Kidney epithelial cell (primary cell): ENCODE results near the gene RPS6KA1. TPM values are rescaled to one million over a fixed set of nuclear protein-coding genes. Genes with fewer than 3 reads are reported as not detected.

Experiments used
- DNase-seq: peaks from one replicate; pipeline ENCODE4 v3.0.0-alpha.2; 2010; ENCODE audit warnings: low read depth
- H3K27me3 ChIP-seq: 2 replicates; pipeline ENCODE4 v1.6.0; 2011; ENCODE audit warnings: low read length; ENCODE audit not compliant: control insufficient read depth, insufficient read depth
- H3K36me3 ChIP-seq: 2 replicates; pipeline ENCODE4 v1.5.1; 2011; ENCODE audit warnings: low read length; ENCODE audit not compliant: control insufficient read depth, insufficient read depth
- H3K4me3 ChIP-seq: 2 replicates; pipeline ENCODE4 v1.5.1; 2011; ENCODE audit warnings: low read depth, mild to moderate bottlenecking, control low read depth, low read length
- total RNA-seq: library from RNA; depleted of rRNA; stranded (reverse); fragments of >200 nt; gene quantifications from 2 replicates; pipeline ENCODE4 v1.2.3, GENCODE V29; 2015
- TF ChIP-seq, protein P1 (sequence below): IDR thresholded peaks from 2 replicates; pipeline ENCODE4 v1.5.1; 2011; ENCODE audit warnings: mild to moderate bottlenecking, moderate library complexity, low read length, control low read depth, inconsistent platforms; ENCODE audit not compliant: insufficient read depth, poor library complexity, severe bottlenecking

The RPS6KA1 gene
- total RNA-seq, 1 donor from 2014 or later: 48.1 TPM

DNA sequence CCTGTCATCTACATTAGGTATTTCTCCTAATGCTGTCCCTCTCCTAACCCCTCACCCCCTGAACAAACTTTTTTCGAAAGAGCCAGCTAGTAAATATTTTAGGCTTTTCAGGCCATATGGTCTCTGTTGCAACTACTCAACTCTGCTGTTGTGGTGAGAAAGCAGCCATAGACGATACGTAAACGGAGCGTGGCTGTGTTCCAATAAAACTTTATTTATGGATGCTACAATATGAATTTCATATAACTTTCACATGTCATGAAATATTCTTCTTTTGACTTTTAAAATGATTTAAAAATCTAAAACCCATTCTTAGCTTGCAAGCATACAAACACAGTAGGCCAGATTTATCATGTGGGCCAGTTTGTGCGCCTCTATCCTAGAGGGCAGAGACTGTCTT lies 11.2 kb upstream of the RPS6KA1 start:
- DNase-seq: no peak
- Histone ChIP-seq H3K36me3 (no peaks in the 10 kb centered on the region), H3K4me3 (no peak overlapping the region), H3K27me3 (no peaks in the 10 kb centered on the region)
- TF ChIP-seq, protein P1, sequence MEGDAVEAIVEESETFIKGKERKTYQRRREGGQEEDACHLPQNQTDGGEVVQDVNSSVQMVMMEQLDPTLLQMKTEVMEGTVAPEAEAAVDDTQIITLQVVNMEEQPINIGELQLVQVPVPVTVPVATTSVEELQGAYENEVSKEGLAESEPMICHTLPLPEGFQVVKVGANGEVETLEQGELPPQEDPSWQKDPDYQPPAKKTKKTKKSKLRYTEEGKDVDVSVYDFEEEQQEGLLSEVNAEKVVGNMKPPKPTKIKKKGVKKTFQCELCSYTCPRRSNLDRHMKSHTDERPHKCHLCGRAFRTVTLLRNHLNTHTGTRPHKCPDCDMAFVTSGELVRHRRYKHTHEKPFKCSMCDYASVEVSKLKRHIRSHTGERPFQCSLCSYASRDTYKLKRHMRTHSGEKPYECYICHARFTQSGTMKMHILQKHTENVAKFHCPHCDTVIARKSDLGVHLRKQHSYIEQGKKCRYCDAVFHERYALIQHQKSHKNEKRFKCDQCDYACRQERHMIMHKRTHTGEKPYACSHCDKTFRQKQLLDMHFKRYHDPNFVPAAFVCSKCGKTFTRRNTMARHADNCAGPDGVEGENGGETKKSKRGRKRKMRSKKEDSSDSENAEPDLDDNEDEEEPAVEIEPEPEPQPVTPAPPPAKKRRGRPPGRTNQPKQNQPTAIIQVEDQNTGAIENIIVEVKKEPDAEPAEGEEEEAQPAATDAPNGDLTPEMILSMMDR: no peak

DNA sequence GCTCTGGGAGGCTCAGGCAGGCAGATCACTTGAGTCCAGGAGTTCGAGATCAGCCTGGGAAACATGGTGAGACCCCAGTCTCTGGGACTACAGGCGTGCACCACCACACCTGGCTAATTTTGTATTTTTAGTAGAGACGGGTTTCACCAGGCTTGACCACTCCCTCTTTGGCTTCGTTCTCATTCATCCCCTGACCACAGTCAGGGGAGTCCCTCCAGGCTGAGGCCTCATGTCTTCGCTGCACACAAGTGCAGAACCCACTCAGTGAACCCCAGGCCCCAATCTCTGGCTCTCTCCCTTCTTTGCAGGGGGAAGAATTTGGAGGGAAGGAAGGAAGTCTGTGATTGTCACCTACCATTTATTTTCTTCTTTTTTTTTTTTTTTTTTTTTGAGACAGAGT lies 9.2 kb upstream of the RPS6KA1 start:
- DNase-seq: no peak
- no peak overlapping the region for H3K4me3 ChIP-seq
- H3K36me3 ChIP-seq: no peaks in the 10 kb centered on the region

DNA sequence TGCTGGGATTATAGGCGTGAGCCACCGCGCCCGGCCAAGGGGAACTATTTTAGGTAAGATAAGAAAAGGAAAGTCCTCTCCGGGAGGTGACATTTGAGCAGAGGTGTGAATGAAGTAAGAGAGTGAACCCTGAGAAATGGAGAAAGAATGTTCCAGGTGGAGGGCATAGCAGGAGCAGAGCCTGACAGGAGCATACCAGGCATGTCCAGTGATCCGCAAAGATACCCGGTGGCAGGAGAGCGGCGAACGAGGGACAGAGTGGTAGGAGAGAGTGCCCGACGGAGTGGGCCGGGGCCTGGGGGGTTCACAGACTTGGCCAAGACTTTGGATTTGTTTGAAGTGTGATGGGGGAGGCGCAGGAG lies 7.9 kb upstream of the RPS6KA1 start:
- DNase-seq: no peak
- Histone ChIP-seq H3K4me3 (no peak overlapping the region), H3K27me3 (peaks cover 3% of the 10 kb centered on the region), H3K36me3 (no peaks in the 10 kb centered on the region)
- TF ChIP-seq, protein P1: no peak

More for the DNA sequence above, 9.2 kb upstream of the RPS6KA1 start:
- TF ChIP-seq, protein P1: no peak
- peaks cover 3% of the 10 kb centered on the region for H3K27me3 ChIP-seq

DNA sequence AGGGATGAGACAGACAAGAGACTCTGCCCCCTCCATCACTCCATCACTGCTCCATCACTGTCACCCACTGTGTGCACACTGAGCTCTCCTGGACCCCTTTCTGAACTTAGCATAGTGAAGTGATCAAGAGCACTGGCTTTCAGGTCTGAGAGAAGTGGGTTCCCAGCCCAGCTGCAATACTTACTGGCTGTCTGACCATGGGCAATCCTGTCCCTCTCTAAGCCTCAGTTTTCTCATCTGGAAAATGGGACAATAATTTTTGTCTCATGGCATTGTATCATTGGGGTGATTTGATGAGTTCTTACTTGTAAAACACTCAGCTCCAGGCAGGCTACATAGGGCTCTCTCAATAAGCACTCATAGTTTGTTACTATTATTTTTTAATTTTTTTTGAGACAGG lies 7.5 kb upstream of the RPS6KA1 start:
- Histone ChIP-seq H3K27me3 (peaks cover 3% of the 10 kb centered on the region), H3K36me3 (no peaks in the 10 kb centered on the region), H3K4me3 (no peak overlapping the region)
- TF ChIP-seq, protein P1: no peak
- no peak for DNase-seq

DNA sequence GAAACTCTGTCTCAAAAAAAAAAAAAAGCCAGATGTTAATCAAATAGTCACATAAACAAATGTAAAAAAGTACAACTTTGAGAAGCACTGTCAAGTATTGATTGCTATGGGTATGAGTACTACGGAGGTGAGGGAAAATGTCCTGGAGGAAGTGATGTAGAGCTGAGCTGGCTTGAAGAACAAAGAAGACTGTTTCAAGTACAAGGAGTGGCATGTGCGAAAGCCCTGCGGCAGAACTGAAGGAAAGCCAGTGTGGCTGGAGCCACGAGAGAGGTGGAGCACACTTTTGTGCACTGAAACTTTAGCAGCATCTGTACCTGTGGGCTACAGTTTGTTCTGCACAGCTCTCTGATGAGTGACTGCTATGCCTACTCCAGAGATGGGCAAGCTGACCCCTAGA lies 5.4 kb upstream of the RPS6KA1 start:
- no peak for DNase-seq
- Histone ChIP-seq H3K36me3 (no peaks in the 10 kb centered on the region), H3K27me3 (peaks cover 3% of the 10 kb centered on the region), H3K4me3 (no peak overlapping the region)
- TF ChIP-seq, protein P1: no peak

DNA sequence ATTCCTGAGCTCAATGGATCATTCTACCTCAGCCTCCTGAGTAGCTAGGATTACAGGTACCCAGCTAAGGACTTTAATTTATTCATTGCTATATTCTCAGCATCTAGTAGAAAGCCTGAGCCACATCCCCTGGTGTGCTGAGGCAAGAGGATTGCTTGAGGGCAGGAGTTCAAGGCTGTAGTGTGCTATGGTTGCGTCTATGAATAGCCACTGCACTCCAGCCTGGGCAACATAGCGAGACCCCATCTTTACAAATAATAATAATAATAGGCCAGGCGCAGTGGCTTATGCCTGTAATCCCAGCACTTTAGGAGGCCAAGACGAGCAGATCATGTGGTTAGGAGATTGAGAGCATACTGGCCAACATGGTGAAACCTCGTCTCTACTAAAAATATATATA lies 3.3 kb upstream of the RPS6KA1 start:
- no peak overlapping the region for H3K4me3 ChIP-seq
- no peaks in the 10 kb centered on the region for H3K36me3 ChIP-seq
- no peak for DNase-seq
- TF ChIP-seq, protein P1: no peak
- H3K27me3 ChIP-seq: peaks cover 3% of the 10 kb centered on the region
